Midbrain (tissue), 1 donor: ENCODE measurements around the gene ZMPSTE24.

Source experiments
- DNase-seq: peaks from one replicate; lab custom pipeline; 2025; lab: John Stamatoyannopoulos, UW

The ZMPSTE24 gene

DNA sequence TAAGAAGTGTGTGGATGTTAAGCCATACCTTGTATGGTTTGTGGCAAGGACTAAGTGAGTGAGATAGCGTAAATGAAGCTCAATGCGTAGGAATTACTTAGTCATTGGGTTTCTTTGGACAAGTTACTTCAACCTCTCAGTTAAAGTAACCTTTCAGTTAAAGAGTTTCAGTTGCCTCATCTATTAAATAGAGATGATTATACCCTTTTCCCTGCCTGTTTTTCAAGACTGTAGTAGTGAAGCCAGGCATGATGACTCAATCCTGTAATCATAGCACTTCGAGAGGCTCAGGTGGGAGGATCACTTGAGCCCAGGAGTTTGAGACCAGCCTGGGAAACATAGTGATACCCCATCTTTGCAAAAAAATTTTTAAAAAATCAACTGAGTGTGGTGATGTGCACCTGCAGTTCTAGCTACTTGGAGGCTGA lies 6.3 kb downstream of the ZMPSTE24 start:
- DNase-seq = no peak

GRCh38 chr1:40265298-40265697 lies 7.3 kb downstream of the ZMPSTE24 start:
- no peak for DNase-seq

- DNase-seq = no peak
Measured at GRCh38 chr1:40265919-40266318, 7.9 kb downstream of the ZMPSTE24 start.

DNA sequence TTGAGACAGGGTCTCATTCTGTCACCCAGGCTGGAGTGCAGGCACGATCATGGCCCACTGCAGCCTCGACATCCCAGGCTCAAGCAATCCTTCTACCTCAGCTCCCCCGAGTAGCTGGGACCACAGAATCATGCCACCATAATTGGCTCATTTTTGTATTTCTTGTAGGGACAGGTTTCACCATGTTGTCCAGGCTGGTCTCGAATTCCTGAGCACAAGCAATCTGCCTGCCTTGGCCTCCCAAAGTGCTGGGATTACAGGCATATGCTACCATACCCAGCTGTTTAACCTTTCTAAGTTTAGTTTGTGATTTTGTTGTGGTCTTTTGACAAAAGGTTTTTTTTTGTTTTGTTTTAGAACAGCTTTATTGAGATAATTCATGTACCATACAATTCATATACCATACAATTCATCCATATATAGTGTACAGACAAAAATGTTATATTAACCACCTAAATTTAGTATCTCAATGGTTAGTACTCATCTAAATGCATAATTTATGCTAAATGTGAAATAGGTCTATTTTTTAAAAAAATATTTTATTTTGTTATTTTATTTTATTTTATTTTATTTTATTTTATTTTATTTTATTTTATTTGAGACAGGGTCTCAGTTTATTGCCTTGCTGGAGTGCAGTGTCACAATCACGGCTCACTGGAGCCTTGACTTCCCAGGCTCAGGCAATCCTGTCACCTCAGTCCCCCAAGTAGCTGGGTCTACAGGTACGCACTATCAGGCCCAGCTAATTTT lies 8.9 kb downstream of the ZMPSTE24 start:
- DNase-seq = no peak

DNA sequence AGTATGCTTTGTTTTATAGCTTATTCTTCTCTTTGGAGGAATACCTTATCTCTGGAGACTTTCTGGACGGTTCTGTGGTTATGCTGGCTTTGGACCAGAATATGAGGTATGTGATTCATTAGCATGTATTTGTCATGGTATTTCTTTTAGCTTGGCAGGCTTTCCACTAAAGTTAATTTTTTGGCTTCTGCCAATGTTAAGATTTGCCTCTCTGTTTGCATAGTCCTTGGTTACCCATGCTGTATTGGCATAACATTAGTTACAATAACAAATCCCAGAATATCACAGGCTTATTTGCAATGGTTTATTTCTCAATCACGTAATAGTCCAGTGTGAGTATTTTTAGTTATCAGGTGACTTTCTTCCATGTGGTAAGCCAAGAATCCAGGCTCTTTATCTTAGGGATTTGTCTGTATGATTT lies 9.7 kb downstream of the ZMPSTE24 start:
- DNase-seq = no peak

GRCh38 chr1:40268211-40268610 lies 10.2 kb downstream of the ZMPSTE24 start:
- no peak for DNase-seq

GRCh38 chr1:40270152-40270834 lies 12.3 kb downstream of the ZMPSTE24 start:
- DNase-seq = no peak

- DNase-seq = no peak
Measured at GRCh38 chr1:40272653-40273213, 14.7 kb downstream of the ZMPSTE24 start.

DNA sequence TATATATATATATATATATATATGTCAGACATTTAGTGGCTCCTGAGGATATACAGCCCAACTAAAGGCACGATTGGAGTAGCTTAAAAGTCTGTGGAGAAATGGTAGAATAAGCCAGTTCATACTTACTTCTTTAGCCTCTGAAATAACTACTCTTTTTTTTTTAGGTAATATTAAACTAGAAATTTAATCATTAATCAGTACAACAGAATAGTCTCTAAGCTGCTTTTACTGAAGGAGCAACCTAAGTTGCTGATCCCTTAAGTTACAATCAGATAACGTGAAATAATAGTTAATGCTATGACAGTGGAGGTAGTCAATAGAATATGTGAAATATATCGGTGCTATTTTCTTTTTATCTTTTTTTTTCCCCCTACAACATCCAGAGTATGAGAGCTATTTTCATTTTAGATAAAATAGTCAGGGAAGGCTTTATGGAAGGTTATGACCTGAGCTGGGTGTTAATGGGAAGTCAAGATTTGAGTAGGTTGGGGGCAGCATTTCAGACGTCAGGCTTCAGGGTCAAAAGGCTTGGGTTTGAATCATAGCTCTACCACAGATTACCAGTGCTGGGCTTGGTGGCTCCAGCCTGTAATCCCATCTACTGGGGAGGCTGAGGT lies 15.6 kb downstream of the ZMPSTE24 start:
- DNase-seq = no peak

DNA sequence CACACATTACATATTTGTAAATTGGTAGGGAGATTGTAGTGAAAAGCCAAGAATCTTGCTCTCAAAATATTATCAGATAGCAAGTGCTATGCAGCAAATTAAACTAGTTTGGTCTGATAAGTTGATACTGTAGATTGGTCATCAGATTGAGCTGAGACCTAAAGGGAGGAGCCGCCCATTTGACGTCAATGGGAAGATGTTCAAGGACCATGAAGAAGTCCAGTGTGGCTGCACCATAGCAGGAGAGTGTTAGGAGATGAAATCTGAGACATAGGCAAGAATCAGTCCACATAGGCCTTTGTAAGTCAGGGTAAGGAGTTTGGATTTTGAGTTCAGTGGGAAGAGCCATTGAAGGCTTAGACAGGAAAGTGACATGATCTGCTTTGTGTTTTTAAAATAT lies 16.3 kb downstream of the ZMPSTE24 start:
- DNase-seq = no peak

DNA sequence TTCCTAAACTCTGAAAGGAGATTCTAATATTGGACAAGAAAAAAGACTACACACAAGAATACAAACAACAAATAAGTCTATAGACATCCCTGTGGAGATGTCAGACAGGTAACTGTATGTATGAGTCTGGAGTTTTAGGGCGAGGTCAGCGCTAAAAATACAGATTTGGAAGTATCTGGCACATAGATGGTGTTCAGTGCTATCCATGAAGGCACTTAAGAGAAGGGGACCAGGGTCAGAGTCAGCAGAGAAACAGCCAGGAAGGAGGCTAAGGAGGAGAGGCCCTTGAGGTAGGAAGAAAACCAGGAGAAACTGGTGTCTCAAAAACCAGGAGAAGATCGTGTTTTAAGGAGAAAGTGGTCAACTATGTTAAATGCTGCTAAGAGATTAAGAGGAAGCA lies 18.1 kb downstream of the ZMPSTE24 start:
- no peak for DNase-seq

- no peak for DNase-seq
Measured at GRCh38 chr1:40281853-40282252, 23.8 kb downstream of the ZMPSTE24 start.

DNA sequence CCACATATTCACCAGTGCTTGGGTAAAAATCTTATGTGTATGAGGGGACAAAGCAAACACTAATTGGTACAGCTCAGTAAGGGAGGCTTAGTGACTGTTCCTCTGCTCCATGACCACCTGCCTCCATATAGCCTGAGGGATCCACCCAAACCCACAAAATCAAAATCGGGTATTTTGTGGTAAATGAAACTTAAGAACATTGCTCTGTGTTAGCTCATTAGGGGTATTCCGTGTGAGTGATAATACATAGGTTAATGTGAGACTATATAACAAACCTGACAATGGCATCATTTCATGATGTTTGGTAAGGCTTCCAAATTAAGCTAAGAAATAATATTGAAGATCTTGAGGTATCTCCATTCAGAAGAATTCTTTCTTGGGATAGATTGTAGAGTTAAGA lies 33.3 kb downstream of the ZMPSTE24 start:
- DNase-seq = no peak

GRCh38 chr1:40299366-40300248 lies 41.6 kb downstream of the ZMPSTE24 start:
- no peak for DNase-seq

DNA sequence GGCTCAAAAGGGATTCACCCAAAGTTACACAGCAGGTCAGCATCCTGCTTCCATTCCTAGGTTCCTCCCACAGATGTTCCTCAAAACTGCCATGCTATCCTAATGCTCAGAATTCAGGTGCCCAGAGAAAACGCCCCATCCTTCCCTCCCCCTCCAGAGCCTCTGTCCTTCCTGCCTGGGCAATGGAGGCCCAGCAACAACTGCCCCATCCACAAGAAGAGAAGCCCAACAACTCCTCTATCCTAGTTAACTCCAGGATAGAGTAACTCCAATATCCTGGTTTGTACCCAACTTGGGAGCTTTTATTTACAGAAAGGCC lies 42.2 kb downstream of the ZMPSTE24 start:
- DNase-seq = no peak

DNA sequence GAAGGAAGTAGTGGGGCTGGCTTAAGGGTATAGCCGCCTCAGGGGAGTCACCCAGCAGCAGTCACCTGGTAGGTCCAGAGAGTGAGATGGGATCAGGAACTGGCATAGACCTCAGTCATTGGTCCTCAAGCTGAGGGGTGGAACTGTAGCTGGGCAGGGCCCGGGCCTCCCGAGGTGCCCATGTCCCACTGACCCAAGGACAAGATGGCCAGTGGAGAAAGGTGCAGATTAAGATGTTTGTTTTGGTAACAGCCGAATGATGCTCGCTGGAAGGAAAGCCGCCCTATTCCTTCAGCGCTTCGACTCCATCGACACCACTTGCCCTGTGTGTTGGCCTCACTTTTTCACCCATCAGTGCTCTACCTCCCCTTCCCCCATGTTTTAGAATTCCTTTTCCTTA lies 42.6 kb downstream of the ZMPSTE24 start:
- DNase-seq = no peak

DNA sequence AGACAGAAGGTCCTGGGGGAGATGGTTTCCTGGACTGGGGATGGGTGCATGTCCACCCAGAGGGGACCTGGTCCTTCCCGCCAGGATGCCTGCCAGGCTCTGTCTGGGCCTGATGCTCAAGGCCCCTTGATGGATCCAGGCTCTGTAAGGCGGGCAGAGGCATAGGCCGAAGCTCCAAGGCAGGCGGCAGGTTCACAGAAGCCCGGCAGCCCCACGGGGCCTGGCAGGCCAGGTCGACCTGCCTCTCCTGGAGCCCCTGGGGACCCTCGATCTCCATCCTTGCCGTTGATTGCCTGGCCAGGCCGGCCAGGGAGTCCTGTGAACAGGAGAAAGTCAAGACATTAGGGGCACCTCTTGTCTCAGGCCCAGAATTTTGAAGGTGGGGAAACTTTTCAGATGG lies 43.0 kb downstream of the ZMPSTE24 start:
- no peak for DNase-seq

- no peak for DNase-seq
Measured at GRCh38 chr1:40301541-40302299, 43.7 kb downstream of the ZMPSTE24 start.

GRCh38 chr1:40302475-40302874 lies 44.4 kb downstream of the ZMPSTE24 start:
- DNase-seq = no peak

DNA sequence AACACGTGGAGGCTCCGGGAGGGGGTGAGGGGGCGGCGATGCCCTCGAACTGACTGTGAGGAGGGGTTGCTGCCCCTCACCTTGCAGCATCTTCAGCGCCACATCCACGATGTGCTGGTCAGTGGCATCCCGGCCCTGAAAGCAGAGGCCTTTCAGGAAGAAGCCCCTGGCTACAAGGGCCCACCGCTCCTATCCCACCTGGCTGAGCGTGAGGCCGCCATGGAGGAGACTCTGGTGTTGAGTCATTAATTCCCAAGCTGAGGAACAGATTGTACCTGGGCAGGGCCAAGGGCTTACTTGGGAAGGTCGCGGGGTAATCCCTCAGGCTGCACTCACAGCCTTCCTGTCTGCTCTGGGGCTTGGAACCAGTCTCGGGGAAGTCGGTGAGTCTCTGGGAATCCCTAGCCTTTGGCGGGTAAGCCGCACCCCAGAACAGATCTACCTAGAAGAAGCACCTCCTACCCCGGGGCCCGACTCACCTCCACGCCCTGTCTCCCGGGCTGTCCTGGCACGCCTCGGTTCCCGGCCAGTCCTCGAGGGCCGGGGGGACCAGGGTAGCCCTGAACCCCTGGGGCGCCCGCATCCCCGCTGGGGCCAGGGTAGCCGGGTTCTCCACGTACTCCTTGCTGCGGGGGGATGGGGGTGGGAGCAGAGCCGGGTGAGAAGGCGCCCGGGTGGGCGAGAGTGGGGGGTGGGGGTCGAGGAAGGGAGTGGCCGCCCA lies 45.2 kb downstream of the ZMPSTE24 start:
- no peak for DNase-seq

DNA sequence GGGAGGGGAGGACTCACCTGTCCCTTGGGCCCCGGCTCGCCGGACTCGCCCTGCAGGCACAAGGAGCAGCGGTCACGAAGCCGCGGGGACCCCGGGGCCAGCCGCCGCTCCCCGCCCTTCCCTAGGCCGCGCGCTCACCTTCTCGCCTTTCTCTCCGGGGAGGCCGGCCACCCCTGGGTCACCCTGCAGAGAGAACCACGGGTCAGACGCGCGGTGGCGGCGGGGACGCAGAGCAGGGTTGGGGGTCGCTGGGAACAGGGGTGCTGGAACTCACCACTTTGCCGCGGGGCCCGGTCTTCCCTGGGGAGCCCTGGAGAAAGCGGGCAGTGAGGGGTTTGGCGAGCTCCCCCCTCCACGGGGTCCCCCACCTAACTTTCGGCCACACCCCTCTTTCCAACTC lies 45.8 kb downstream of the ZMPSTE24 start:
- no peak for DNase-seq
